Neuron (in vitro differentiated cells): ENCODE results near the gene TIPRL.

Experiments
- H2AFZ ChIP-seq: one replicate; pipeline ENCODE4 v1.6.1; 2013; ENCODE audit warnings: low read depth, mild to moderate bottlenecking, inconsistent platforms, low read length, moderate library complexity
- H3K27me3 ChIP-seq: one replicate; pipeline ENCODE4 v1.6.1; 2013; ENCODE audit warnings: low read length; ENCODE audit not compliant: insufficient read depth
- H3K36me3 ChIP-seq: one replicate; pipeline ENCODE4 v1.6.1; 2013; ENCODE audit warnings: low read length; ENCODE audit not compliant: insufficient read depth
- H3K4me1 ChIP-seq: one replicate; pipeline ENCODE4 v1.6.1; 2013; ENCODE audit warnings: low read length; ENCODE audit not compliant: insufficient read depth
- H3K4me3 ChIP-seq: 2 replicates; pipeline ENCODE4 v1.5.1; 2013; ENCODE audit warnings: mild to moderate bottlenecking, low read length, moderate library complexity
- H3K9me3 ChIP-seq: one replicate; pipeline ENCODE4 v1.6.1; 2013; ENCODE audit warnings: low read length

Gene TIPRL

DNA sequence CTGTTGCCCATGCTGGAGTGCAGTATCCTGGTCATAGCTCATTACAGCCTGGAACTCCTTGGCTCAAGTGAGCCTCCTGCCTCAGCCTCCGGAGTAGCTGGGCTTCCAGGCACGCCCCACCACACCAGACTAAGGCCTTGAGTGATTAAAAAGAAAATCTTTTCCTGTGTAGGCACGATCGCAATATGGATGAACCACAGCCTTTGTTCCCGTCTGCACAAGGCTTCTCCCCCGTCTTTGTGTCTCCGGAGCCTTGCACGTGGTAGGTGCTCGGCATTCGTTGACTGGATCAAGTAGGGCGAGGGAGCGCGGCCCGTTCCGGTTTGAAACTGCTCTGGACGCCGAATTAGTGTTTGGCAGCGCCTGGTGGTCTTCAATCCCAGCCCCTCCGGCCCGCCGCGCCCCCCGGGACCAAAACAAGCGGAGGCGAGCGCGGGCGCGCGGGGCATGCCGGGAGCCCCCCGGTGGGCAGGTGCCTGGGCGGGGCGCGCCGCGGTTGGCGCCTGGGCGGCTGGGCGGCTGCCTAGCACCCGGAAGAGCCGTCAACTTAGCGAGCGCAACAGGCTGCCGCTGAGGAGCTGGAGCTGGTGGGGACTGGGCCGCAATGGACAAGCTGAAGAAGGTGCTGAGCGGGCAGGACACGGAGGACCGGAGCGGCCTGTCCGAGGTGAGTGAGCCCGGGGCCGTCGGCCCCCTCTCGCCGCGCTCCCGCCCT is 46.9 kb downstream of the TIPRL start, which contains the start of gene SFT2D2:
Gene SFT2D2 (plus strand): TSS at position 529 of the 715 bp plus-strand sequence. CDS start 76 bp downstream, at position 605.
- Histone ChIP-seq H3K36me3 (peaks cover 8% of the 10 kb centered on the region), H3K4me3 (peak within 1 kb of the TSS; percentile 94), H3K4me1 (peaks cover 12% of the 10 kb centered on the region), H3K27me3 (no peaks in the 10 kb centered on the region), H2AFZ (peak within 1 kb of the TSS; percentile 88), H3K9me3 (no peaks in the 10 kb centered on the region)

- peaks cover 21% of the 10 kb centered on the region for H3K36me3 ChIP-seq
- H3K4me1 ChIP-seq = peaks cover 12% of the 10 kb centered on the region
- no peak overlapping the region for H3K4me3 ChIP-seq
- no peak overlapping the region for H2AFZ ChIP-seq
- H3K27me3 ChIP-seq = no peaks in the 10 kb centered on the region
- H3K9me3 ChIP-seq = no peaks in the 10 kb centered on the region
Measured at GRCh38 chr1:168227620-168228019, 48.9 kb downstream of the TIPRL start.

- H3K27me3 ChIP-seq = no peaks in the 10 kb centered on the region
- peaks cover 37% of the 10 kb centered on the region for H3K36me3 ChIP-seq
- H3K9me3 ChIP-seq = no peaks in the 10 kb centered on the region
- H2AFZ ChIP-seq = no peak overlapping the region
- H3K4me3 ChIP-seq = no peak overlapping the region
- H3K4me1 ChIP-seq = peaks cover 12% of the 10 kb centered on the region
Measured at GRCh38 chr1:168229893-168230292, 51.1 kb downstream of the TIPRL start.

- Histone ChIP-seq H3K9me3 (no peaks in the 10 kb centered on the region), H3K36me3 (peaks cover 43% of the 10 kb centered on the region), H2AFZ (no peak overlapping the region), H3K4me3 (no peak overlapping the region), H3K27me3 (no peaks in the 10 kb centered on the region), H3K4me1 (peaks cover 12% of the 10 kb centered on the region)
Measured at GRCh38 chr1:168230709-168231108, 51.9 kb downstream of the TIPRL start.

DNA sequence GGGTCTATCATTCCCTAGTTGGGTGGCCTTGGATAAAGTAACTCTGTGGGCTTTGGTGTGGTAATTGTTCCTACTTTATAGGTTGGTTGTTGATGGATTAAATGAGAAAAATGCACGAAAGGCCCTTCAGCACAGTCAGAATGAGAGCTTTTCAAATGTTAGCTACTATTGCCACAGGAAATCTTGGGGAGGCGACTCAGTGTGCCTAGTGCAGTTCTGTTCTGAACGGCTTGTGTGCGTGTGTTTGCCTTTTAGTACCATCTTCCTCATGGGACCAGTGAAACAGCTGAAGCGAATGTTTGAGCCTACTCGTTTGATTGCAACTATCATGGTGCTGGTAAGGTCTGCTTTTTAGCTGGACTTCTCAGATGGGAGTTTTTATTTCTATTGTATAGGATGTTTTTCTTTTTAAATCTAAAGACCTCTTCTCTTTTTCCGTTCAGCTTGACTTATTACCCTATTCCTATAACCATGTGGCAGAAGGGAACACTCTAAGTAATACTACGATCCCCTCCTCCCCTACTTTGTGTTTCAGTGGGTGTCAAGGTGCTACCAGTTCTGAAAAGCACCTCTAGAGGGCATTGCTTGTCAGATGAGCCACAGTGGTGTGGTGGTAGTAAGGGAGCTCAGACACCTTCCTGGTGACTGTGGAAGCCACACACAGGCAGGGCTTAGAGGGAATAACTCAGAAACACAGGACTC is 56.2 kb downstream of the TIPRL start:
- no peaks in the 10 kb centered on the region for H3K4me1 ChIP-seq
- H2AFZ ChIP-seq = no peak overlapping the region
- no peaks in the 10 kb centered on the region for H3K9me3 ChIP-seq
- H3K27me3 ChIP-seq = no peaks in the 10 kb centered on the region
- no peak overlapping the region for H3K4me3 ChIP-seq
- H3K36me3 ChIP-seq = peaks cover 64% of the 10 kb centered on the region

DNA sequence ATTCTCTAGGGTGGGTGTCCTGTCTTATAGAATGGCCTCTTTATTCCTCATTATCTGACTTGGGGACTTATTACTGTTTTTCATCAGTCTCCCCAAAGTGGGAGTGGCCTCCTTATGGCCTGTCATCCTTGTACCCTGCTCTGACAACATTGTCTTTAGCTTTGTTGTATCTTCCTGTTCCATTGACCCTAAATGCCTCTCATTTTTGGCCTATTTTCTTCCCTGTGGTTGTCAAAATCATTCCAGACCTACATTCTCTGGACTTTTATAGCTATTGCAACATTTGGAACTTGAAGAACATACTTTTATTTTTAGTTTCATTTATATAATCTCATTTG is 56.8 kb downstream of the TIPRL start:
- Histone ChIP-seq H3K9me3 (no peaks in the 10 kb centered on the region), H3K36me3 (peaks cover 61% of the 10 kb centered on the region), H2AFZ (no peak overlapping the region), H3K4me1 (no peaks in the 10 kb centered on the region), H3K27me3 (no peaks in the 10 kb centered on the region), H3K4me3 (no peak overlapping the region)

GRCh38 chr1:168235937-168236336 is 57.2 kb downstream of the TIPRL start:
- H3K36me3 ChIP-seq = peaks cover 61% of the 10 kb centered on the region
- no peaks in the 10 kb centered on the region for H3K27me3 ChIP-seq
- no peaks in the 10 kb centered on the region for H3K9me3 ChIP-seq
- H3K4me1 ChIP-seq = no peaks in the 10 kb centered on the region
- no peak overlapping the region for H3K4me3 ChIP-seq
- no peak overlapping the region for H2AFZ ChIP-seq

- H3K27me3 ChIP-seq = no peaks in the 10 kb centered on the region
- H3K4me3 ChIP-seq = no peak overlapping the region
- H3K36me3 ChIP-seq = peaks cover 58% of the 10 kb centered on the region
Measured at GRCh38 chr1:168236836-168237611, 58.3 kb downstream of the TIPRL start.

DNA sequence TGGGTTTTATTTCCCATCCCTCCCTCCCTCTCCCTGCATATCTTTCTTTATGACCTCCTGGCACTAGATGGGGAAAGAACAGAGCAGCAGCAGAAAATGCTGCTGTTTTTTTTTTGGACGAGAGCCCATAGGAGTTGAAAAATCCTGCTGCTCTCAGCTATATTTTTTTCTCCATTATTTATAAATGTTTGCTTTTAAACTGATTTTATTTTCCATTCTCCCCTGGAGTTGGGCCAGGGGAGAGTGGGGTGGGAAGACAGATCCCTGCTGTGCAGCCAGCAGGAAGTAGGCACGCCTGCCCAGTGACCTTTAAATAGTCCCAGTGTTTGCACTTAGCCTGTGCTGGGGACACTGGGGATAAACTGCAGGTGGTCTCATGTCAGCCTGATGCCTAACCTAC is 64.4 kb downstream of the TIPRL start:
- no peaks in the 10 kb centered on the region for H3K27me3 ChIP-seq
- no peaks in the 10 kb centered on the region for H3K4me1 ChIP-seq
- H2AFZ ChIP-seq = no peak overlapping the region
- peaks cover 52% of the 10 kb centered on the region for H3K36me3 ChIP-seq
- H3K4me3 ChIP-seq = no peak overlapping the region
- H3K9me3 ChIP-seq = no peaks in the 10 kb centered on the region

More at GRCh38 chr1:168236836-168237611, 58.3 kb downstream of the TIPRL start:
- H3K4me1 ChIP-seq = no peaks in the 10 kb centered on the region
- H2AFZ ChIP-seq = no peak overlapping the region
- H3K9me3 ChIP-seq = no peaks in the 10 kb centered on the region

DNA sequence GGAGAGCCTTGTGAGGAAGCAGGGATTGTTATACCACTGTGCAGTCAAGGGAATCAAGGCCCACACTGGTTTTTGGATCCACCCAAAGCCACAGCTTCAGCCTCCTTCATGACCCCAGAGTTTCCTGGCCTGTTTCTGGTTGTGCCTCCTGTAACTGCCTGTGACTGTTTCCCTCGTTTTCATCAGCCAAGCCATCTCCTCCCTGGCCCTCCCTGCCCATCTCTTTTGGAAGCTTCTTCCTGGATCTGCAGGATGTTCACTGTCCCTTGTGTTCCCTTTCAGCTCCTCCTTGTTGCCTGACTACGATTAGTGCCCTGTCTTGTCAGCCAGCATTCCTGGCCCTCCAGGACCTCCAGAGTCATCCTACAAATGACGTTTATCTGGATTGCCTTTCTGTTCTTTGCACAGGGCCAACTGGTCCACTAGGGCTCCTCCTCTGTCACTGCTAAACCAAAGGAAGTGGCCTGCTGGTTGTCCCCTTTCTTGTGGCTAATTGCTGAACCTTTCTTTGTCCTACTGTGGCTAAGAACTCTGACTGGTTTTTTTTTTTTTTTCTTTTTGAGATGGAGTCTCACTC is 65.0 kb downstream of the TIPRL start:
- Histone ChIP-seq H3K9me3 (no peaks in the 10 kb centered on the region), H3K27me3 (no peaks in the 10 kb centered on the region), H3K4me1 (no peaks in the 10 kb centered on the region), H2AFZ (no peak overlapping the region), H3K4me3 (no peak overlapping the region), H3K36me3 (peaks cover 51% of the 10 kb centered on the region)

DNA sequence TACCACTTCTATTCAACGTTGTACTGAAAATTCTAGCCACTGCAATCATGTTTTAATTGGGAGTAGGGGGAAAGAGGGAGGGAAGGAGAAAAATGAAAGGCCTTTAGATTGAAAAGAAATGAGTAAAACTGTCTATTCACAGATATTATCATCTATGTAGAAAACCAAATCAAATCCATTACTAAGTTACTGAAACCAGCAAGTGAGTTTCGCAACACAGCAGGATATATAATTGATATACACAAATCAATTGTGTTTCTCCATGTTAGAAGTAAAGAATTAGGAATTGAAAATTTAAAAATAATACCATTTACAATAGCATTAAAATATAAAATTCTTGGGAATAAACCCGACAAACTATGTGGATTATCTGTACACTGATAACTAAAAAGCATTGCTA is 66.3 kb downstream of the TIPRL start:
- Histone ChIP-seq H3K36me3 (peaks cover 47% of the 10 kb centered on the region), H3K9me3 (no peaks in the 10 kb centered on the region), H3K4me1 (no peaks in the 10 kb centered on the region), H3K4me3 (no peak overlapping the region), H3K27me3 (no peaks in the 10 kb centered on the region), H2AFZ (no peak overlapping the region)

DNA sequence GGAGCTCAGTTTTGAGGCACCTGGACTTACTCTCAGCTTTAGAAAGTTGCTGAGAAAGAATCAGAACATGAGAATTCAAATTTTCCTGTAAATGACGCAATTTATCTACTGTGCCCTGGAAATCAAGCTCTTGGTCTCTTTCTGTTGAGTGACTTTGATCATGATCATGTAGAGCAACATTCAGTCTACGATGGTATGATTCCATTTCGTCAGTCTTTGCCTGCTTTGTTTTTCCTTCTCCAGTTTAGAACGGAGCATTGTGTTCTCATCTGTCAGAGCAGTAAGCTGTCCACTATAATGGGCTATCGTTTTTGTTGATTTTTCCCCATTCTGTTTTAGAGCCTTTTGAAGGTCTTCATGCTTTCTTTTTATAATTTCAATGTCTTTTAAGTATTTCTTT is 67.7 kb downstream of the TIPRL start:
- no peaks in the 10 kb centered on the region for H3K27me3 ChIP-seq
- no peaks in the 10 kb centered on the region for H3K9me3 ChIP-seq
- H3K4me1 ChIP-seq = no peaks in the 10 kb centered on the region
- no peak overlapping the region for H3K4me3 ChIP-seq
- no peak overlapping the region for H2AFZ ChIP-seq
- H3K36me3 ChIP-seq = peaks cover 57% of the 10 kb centered on the region
